Skin epidermis (tissue), 12 donors: ENCODE data around the gene WDR81.
A peak's percentile ranks its signal among the peaks of the same experiment; 100 is the strongest.
"Not testable (repeated sequence)": the region's sequence is repeated elsewhere in the genome, so short reads cannot be mapped to it uniquely, and the experiment has no call there.

ENCODE experiments used
- H3K27ac ChIP-seq, 21 experiments: fragments of 200-600 bp; sonication (generic) in 11 of 21; one replicate each; pipeline ENCODE4 v1.5.0; 2020; ENCODE audit warnings: mild to moderate bottlenecking in 3 of 21, inconsistent platforms in 2 of 21, moderate library complexity in 2 of 21
- H3K4me3 ChIP-seq, 7 experiments: fragments of 200-600 bp; sonication (generic) in 2 of 7; one replicate each; pipeline ENCODE4 v1.5.0; 2020; ENCODE audit warnings: inconsistent platforms in 2 of 7, mild to moderate bottlenecking in 2 of 7, moderate library complexity in 1 of 7

Gene WDR81

DNA sequence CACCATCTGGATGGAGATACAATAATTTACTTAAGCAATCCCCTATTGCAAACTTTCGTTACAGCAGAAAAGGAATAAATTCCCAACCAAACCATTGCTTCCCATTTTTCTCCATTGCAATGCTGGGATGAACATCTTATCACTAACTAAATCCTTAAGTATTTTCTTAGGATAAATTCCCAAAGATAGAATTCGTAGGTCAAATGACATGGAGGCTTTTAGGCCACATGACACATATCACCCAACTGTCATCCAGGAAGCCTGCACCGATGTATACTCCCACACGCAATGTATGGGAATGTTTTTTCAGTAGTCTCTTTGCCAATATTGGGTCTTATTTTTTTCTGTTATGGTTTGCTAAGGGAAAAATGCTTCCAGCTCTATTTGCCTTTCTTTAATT, 12.7 kb upstream of the WDR81 start:
- Histone ChIP-seq H3K4me3 (no peak overlapping the region), H3K27ac (no peak overlapping the region)

DNA sequence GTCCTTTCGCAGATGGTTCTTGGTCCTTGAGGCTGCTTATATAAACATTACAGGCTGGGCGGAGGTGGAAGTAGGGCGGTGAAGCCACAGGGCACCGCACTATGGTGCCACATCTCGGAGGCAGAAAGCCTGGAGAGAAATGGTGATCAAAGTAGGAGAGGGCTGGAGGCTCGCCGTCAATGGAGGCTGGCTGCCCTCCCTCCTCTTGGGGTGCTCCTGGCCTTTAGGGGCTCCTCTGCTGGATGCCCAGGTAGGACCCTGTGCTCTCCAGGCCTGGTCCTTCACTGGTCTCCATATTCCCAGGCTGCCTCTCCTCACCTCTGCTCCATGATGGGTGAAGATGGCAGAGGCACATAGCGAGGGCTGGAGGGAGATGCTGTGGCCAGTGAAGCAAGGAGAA, 12.2 kb upstream of the WDR81 start:
- no peak overlapping the region for H3K27ac ChIP-seq
- H3K4me3 ChIP-seq = no peak overlapping the region

DNA sequence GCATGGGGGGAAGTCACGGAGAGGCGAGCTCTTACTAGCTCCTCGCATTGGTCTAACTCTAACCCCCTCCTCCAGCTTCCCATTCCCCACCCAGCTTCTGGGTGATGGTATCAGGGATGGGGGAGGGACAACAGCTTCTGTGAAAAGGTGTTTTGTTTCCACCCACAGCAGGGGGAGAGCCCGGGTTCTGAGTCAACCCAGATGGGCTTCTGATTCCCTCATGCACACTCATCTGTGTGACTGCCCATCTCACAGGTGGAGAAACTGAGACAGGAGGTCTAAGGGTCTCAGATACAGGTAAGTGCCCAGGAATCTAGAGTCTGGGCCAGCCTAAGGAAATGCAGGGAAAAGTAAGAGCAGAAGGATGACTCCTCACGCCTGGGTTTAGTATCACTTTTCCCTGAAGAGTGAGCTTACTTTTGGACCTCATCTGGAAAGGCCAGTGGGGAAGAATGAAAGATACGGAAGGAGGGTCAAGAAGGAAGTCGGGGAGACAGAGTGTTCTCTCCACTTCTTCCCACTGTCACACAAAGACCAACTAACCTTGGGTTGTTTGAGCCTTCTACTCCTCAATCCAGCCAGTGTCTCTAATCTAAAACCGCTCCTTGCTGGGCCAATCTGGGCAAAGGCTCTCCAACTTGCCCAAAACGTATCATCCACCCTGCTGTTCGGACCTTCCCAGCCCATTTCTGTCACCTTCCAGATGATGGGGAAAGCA, 11.2 kb upstream of the WDR81 start:
- Histone ChIP-seq H3K4me3 (peak overlapping the region in 2 of 7 experiments; percentile 95 to 100), H3K27ac (peak overlapping the region in 18 of 21 experiments; percentile 53 to 100 (median 98))

DNA sequence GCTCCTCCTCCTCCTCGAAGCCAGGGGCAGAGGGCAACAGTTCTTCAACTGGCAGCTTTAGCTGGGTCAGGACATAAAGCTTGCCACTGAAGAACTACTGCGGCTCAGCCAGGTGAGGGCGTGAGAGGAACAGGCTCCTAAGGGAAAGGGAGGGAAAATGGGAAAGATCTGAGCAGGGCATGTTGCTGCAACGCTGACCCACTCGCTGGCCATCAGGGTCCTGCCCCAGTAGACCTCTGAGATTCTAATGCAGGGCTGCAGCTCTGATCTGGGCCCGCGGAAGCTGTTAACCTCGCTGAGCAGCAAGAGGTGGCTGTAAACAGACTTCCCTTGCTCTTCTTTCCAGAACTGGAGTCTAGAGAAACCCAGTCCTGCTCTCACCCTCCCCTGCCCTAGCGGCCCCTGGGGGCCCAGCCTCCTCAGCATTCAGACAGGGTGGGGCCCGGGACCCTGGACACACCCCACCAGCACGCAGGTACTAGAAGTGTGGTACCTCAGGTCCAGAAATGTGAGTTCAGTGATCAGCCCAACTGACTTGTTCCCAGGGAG, 10.6 kb upstream of the WDR81 start:
- Histone ChIP-seq H3K27ac (peak overlapping the region in 20 of 21 experiments; percentile 31 to 100 (median 97)), H3K4me3 (peak overlapping the region; percentile 75 to 100 (median 90))

DNA sequence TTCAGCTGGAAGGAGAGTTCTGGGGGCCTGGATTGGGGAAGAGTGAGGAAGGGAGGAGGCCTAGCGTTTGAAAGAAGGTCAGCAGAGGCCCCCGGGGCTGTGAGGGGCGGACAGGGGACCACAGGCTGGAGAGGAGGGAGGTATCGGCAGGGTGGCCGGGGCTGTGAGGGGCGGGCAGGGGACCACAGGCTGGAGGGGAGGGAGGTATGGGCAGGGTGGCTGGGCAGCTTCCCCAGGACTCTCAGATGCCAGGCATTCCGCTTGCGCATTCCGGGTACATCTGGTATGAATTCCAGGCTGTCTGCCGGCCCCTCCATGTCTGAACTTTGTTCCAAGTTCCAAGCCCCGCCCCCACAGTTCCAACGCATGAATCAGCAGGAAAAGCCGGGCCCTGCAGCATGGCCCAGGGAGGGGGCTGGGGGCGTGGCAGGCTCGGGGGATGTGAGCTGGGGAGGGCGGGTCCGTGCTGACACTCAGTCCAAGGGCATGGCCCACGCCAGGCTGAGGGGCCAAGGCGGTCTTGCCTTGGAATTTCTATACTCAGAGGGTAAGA, 10.0 kb upstream of the WDR81 start:
- Histone ChIP-seq H3K4me3 (peak overlapping the region; percentile 75 to 100 (median 90)), H3K27ac (peak overlapping the region in 20 of 21 experiments; percentile 90 to 100 (median 98))

DNA sequence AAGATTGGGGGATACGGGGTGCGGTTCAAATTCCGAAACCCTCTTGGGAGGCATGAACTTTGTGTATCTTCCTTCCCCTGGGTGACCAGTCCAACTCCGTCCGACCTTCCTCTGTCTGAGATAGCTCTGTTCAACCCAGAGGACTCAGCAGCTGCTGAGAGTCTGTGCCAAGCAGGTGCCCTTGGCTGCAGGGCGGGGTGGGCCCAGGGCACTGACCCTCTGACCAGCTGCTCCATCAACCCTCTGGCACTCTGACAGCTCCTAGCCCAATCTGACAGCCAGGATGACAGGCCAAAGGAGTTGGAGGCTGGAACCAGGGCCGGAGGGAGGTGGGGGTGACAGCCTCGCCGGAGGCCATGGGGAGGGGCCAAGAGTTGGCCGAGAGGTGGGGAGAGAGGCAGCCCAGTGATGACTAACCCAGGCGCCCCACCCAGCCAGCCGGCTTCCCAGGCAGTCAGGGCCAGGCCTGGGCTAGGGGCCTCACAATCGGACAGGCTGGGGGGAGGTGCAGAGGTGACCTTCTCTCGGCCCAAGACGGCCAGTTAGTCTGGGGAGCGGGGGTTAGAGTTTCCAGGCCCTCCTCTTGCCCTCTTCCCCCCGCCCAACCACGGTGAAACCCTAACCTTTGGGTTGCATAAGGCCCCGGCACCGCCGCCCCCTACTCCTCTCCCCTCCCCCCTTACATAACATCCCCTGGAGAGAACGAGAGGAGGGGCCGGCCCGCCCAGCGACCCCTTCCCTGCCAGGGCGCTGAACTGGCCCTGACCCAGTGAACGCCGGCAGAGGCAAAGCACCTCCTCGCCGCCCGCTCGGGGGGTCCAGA, 9.3 kb upstream of the WDR81 start:
- H3K4me3 ChIP-seq = peak overlapping the region; percentile 75 to 100 (median 90)
- H3K27ac ChIP-seq = peak overlapping the region; percentile 90 to 100 (median 98)

DNA sequence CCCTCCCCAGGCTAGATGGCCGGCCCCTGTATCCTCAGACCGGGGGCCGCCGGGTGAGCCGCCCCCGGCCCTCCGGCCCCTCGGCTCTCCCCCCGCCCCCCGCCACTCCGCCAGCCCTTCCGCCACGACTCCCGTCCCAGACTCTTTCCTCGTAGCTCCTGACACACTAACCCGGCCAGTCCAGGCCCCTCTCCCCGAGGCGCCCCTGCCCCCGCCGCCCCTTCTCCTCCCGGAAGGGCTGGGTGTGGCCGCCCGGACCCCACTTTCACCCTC, 8.8 kb upstream of the WDR81 start:
- H3K27ac ChIP-seq = peak overlapping the region; percentile 90 to 100 (median 98)
- peak overlapping the region; percentile 75 to 100 (median 90) for H3K4me3 ChIP-seq

DNA sequence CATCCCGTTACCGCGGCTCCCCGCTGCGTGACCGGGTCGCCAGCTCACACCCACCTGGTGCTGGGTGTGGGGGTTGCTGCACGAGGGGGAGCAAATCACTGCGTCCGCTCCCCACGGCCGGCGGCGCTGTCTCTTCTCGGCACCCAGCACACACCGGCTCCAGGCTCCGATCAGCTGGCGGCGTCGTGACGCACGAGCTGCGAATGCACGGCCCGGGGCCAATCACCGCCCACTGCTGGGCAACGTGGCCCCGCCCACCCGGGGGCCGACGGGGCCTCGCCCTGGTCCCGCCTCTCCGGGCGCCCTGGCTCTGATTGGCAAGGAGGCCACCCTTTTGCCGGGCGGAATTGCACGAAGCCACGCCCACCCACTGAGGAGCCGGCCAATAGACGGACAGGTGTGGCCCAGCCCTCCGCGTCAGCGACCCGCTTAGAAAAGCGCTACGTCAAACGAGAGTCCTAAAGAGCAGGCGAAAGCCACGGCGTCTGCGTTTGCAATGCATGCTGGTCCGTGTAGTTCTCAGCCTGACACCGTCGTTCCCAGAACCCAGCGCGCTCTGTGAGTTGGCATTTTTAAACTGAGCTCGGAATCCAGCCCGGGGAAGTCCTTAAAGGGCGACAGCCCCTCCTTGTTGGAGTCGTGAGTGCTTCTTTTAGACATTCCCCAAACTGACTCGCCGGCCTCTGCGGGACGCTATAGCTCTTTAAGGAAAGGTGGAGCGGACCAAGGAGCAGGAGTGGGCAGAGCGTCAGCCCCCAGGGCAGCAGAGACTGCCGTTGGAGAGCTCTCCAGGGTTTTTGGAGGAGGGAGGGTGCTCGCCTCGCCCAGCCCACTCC, 8.2 kb upstream of the WDR81 start:
- peak overlapping the region; percentile 75 to 100 (median 90) for H3K4me3 ChIP-seq
- H3K27ac ChIP-seq = peak overlapping the region; percentile 94 to 100 (median 98)

DNA sequence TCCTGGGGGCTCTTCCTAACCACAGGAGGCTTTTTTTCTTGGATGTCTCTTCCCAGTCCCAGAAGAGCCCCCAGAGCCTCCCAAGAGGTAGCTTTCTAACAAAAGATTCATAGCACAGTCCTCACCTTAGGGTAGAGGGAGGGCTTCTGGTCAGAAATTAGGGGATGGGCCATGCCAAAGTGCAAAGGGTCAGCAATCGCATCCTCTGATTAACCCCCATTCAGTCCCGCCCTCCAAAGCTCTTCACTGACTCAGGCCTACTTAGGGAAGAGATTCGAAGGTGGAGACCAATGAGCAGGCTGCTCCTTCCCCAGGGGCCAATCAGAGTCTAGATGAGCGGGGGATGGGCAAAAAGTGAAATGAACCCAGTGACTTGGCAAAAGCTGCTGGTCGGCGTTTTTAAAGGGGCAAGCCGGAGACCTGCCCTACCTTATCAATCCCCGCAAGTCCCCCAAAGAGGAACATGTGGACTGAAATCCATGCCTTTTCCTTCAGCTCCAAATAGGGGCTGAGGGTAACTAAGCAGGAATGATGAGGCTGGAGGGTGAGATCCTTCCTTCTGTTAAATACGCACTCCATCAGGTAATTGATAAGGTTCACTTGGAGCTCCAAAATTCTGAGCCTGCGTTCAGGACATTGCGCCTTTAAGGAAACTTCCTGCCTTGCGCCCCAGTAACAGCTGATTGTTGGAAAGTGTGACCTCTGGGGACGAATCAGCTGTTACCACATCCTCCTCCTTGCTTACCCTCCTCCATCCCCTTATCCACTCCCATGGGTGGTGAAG, 7.4 kb upstream of the WDR81 start:
- peak overlapping the region; percentile 67 to 100 (median 98) for H3K27ac ChIP-seq
- H3K4me3 ChIP-seq = peak overlapping the region; percentile 47 to 100 (median 53)

DNA sequence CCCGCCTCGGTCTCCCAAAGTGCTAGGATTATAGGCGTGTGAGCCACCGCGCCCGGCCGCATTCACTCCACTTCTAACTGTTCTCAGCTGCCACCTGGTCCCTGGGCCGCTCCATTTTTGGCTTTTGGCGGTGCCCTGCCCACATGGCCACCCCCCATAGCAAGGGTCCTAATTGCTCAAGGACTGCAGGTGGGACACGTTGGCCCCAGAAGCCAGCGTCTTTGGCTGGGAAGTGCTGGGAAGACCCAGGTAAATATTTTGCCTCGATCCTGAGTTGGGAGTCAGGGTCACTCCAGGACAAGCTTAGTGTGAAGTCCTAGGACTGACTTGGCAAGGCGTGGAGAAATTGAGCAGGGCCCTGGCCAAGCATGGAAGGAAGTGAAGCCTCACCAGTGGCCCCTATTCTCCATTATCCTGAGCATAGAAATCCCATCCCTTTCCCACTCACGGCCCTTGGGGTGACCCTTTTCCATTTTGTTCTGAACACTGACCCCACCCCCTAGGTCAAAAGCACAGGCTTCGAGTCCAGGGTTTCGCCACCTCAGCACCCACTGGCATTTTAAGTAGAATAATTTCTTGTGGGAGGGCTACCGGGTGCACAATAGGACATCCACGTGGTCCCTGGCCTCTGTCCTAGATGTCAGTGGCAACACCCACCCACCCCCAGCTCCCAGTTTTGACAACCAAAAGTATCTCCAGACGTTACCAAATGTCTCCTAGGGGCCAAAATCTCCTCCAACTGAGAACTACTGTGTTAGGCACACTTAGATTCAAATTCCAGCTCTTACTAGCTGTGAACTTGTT, 5.9 kb upstream of the WDR81 start:
- Histone ChIP-seq H3K4me3 (no peak overlapping the region), H3K27ac (peak overlapping the region in 18 of 21 experiments; percentile 91 to 100 (median 98))

DNA sequence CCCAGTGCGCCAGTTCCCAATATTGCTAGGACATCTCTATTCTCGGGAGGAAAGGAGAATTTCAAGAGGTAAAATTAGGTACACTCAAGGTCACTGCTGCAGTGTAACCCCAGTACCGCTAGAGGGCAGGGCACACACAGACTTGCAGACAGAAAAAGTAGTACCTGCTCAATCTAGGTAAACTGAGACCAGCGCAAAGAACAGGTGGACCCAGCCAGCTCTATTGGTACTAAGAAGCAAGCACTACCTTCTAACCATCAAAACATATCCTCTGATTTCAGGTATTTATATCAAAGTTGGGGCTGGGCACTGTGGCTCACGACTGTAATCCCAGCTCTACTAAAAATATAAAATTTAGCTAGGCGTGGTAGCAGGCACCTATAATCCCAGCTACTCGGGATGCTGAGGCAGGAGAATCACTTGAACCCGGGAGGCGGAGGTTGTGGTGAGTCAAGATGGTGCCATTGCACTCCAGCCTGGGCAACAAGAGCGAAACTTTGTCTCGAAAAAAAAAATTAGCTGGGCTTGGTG, 3.6 kb upstream of the WDR81 start:
- no peak overlapping the region for H3K4me3 ChIP-seq
- H3K27ac ChIP-seq = peak overlapping the region in 9 of 21 experiments; percentile 18 to 98 (median 87)

DNA sequence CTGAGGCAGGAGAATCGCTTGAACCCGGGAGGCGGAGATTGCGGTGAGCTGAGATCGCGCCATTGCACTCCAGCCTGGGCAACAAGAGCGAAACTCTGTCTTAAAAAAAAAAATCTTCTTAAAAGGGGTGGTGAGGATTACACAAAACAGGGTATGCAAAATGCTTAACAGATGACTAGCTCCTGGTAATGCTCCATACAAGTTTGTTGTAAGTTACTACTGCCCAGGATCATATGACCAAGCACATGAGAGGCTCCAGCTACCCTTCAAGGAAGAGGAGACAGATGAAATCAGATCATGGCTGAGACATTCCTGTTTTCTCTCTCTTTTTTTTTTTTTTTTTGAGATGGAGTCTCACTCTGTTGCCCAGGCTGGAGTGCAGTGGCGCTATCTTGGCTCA, 2.5 kb upstream of the WDR81 start:
- H3K27ac ChIP-seq = peak overlapping the region in 19 of 21 experiments; percentile 13 to 98 (median 86)
- H3K4me3 ChIP-seq = not testable (repeated sequence)

DNA sequence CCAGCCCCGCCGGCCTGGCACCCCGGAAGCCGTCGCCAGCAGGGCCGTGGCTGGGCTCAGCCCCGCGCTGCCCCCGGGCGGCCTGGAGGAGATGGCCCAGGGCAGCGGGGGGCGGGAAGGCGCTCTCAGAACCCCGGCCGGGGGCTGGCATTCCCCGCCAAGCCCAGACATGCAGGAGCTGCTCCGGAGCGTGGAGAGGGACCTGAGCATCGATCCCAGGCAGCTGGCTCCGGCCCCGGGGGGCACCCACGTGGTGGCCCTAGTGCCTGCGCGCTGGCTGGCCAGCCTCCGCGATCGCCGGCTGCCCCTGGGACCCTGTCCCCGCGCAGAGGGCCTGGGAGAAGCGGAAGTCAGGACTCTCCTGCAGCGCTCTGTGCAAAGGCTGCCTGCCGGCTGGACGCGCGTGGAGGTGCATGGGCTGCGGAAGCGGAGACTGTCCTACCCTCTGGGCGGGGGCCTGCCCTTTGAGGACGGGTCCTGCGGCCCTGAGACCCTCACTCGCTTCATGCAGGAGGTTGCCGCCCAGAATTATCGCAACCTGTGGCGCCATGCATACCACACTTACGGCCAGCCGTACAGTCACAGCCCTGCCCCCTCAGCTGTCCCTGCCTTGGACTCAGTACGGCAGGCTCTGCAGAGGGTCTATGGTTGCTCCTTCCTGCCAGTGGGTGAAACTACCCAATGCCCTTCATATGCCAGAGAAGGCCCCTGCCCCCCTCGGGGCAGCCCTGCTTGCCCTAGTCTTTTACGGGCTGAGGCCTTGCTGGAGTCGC, 551 bp downstream of the WDR81 start:
- H3K27ac ChIP-seq = peak overlapping the region; percentile 75 to 98 (median 90)

DNA sequence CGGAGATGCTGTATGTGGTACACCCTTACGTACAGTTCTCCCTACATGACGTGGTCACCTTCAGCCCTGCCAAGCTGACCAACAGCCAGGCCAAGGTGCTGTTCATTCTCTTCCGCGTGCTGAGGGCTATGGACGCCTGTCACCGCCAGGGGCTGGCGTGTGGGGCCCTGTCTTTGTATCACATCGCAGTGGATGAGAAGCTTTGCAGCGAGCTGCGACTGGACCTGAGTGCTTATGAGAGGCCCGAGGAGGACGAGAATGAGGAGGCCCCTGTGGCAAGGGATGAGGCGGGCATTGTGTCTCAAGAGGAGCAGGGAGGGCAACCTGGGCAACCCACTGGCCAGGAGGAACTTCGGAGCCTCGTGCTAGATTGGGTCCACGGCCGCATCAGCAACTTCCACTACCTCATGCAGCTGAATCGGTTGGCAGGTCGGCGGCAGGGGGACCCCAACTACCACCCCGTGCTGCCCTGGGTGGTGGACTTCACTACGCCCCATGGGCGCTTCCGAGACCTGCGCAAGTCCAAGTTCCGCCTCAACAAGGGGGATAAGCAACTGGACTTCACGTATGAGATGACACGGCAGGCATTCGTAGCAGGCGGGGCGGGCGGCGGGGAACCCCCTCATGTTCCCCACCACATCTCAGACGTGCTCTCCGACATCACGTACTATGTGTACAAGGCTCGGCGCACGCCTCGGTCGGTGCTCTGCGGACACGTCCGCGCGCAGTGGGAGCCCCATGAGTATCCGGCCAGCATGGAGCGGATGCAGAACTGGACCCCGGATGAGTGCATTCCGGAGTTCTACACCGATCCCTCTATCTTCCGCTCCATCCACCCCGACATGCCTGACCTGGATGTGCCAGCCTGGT, 1.4 kb downstream of the WDR81 start:
- H3K4me3 ChIP-seq = peak overlapping the region in 6 of 7 experiments; percentile 57 to 94 (median 63)
- H3K27ac ChIP-seq = peak overlapping the region in 13 of 21 experiments; percentile 84 to 98 (median 90)

More for the DNA sequence above, 551 bp downstream of the WDR81 start:
- H3K4me3 ChIP-seq = peak overlapping the region; percentile 48 to 94 (median 62)

DNA sequence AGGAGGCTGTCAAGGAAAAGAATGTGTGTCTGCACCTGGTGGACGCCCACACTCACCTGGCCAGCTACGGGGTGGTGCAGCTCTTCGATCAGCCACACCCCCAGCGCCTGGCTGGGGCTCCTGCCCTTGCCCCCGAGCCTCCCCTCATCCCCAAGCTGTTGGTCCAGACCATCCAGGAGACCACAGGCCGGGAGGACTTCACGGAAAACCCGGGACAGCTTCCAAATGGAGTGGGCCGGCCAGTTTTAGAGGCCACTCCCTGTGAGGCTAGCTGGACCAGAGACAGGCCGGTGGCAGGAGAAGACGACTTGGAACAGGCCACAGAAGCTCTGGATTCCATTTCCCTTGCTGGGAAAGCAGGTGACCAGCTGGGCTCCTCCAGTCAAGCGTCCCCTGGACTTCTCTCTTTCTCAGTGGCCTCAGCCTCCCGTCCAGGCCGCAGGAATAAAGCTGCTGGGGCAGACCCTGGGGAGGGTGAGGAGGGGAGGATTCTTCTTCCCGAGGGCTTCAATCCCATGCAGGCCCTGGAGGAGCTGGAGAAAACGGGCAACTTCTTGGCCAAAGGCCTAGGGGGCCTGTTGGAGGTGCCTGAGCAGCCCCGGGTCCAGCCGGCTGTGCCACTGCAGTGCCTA, 2.2 kb downstream of the WDR81 start:
- Histone ChIP-seq H3K27ac (peak overlapping the region in 2 of 21 experiments; percentile 11 to 29), H3K4me3 (no peak overlapping the region)
